ENCODE measurements around the gene AHCYL1.
"Not testable (repeated sequence)": the region's sequence is repeated elsewhere in the genome, so short reads cannot be mapped to it uniquely, and the experiment has no call there.

DNA sequence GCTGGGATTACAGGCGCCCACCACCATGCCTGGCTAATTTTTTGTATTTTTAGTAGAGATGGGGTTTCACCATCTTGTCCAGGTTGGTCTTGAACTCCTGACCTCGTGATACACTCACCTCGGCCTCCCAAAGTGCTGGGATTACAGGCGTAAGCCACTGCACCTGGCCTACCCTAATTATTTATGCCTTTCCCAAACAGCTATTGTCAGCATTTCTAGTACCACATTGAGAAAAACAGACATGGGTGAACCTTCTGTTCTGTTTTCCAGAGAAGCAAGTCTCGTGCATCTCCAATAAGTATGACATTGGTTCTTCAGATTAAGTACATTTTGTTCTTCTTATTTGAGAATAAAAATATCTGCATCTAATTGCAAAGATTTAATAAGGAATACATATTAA is 33.1 kb upstream of the AHCYL1 start:
- TF ChIP-seq JUND (IDR thresholded peaks at IDR 0.05); HNF4G (IDR thresholded peaks at IDR 0.05); RAD21 (IDR thresholded peaks at IDR 0.05); NR2F2 (IDR thresholded peaks at IDR 0.05); FOXA1 (IDR thresholded peaks at IDR 0.05); SP1 (IDR thresholded peaks at IDR 0.05); GABPA (IDR thresholded peaks at IDR 0.05 in 1 of 2, conservative IDR thresholded peaks at IDR 0.05 in 1 of 2); RXRA (IDR thresholded peaks at IDR 0.05); TAF1 (conservative IDR thresholded peaks at IDR 0.05); YY1 (IDR thresholded peaks at IDR 0.05); EGR1 (IDR thresholded peaks at IDR 0.05; ENCODE audit: low read depth in 2 of 2): not testable (repeated sequence)
- TF ChIP-seq, protein P1, sequence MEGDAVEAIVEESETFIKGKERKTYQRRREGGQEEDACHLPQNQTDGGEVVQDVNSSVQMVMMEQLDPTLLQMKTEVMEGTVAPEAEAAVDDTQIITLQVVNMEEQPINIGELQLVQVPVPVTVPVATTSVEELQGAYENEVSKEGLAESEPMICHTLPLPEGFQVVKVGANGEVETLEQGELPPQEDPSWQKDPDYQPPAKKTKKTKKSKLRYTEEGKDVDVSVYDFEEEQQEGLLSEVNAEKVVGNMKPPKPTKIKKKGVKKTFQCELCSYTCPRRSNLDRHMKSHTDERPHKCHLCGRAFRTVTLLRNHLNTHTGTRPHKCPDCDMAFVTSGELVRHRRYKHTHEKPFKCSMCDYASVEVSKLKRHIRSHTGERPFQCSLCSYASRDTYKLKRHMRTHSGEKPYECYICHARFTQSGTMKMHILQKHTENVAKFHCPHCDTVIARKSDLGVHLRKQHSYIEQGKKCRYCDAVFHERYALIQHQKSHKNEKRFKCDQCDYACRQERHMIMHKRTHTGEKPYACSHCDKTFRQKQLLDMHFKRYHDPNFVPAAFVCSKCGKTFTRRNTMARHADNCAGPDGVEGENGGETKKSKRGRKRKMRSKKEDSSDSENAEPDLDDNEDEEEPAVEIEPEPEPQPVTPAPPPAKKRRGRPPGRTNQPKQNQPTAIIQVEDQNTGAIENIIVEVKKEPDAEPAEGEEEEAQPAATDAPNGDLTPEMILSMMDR (IDR thresholded peaks at IDR 0.05; ENCODE audit: low read depth, low read length, missing input control), result not testable (repeated sequence)
- TF ChIP-seq, protein P2, sequence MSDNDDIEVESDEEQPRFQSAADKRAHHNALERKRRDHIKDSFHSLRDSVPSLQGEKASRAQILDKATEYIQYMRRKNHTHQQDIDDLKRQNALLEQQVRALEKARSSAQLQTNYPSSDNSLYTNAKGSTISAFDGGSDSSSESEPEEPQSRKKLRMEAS (IDR thresholded peaks at IDR 0.05), result not testable (repeated sequence)
- TF ChIP-seq, protein P3, sequence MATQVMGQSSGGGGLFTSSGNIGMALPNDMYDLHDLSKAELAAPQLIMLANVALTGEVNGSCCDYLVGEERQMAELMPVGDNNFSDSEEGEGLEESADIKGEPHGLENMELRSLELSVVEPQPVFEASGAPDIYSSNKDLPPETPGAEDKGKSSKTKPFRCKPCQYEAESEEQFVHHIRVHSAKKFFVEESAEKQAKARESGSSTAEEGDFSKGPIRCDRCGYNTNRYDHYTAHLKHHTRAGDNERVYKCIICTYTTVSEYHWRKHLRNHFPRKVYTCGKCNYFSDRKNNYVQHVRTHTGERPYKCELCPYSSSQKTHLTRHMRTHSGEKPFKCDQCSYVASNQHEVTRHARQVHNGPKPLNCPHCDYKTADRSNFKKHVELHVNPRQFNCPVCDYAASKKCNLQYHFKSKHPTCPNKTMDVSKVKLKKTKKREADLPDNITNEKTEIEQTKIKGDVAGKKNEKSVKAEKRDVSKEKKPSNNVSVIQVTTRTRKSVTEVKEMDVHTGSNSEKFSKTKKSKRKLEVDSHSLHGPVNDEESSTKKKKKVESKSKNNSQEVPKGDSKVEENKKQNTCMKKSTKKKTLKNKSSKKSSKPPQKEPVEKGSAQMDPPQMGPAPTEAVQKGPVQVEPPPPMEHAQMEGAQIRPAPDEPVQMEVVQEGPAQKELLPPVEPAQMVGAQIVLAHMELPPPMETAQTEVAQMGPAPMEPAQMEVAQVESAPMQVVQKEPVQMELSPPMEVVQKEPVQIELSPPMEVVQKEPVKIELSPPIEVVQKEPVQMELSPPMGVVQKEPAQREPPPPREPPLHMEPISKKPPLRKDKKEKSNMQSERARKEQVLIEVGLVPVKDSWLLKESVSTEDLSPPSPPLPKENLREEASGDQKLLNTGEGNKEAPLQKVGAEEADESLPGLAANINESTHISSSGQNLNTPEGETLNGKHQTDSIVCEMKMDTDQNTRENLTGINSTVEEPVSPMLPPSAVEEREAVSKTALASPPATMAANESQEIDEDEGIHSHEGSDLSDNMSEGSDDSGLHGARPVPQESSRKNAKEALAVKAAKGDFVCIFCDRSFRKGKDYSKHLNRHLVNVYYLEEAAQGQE (IDR thresholded peaks at IDR 0.05), result not testable (repeated sequence)
